Esophagus mucosa (tissue), 1 donor: ENCODE measurements around the gene RAN. TPM values are rescaled to one million over a fixed set of nuclear protein-coding genes. Genes with fewer than 3 reads are reported as not detected.
A peak's percentile ranks its signal among the peaks of the same experiment; 100 is the strongest.
"Not testable (repeated sequence)": the region's sequence is repeated elsewhere in the genome, so short reads cannot be mapped to it uniquely, and the experiment has no call there.

Experiments used
- ATAC-seq: fragments of 200-7000 bp; cut with Tn5 transposase; one replicate; pipeline ENCODE4 v1.9.1; 2020
- total RNA-seq: library from RNA; stranded (reverse); gene quantifications from one replicate; pipeline ENCODE4 v1.2.4, GENCODE V29; 2023
- donor health status: DM: yes; HTN: yes; CAD: no.

Gene RAN
- total RNA-seq, 1 donor from 2014 or later = 693 TPM

GRCh38 chr12:130849561-130850417 lies 22.1 kb upstream of the RAN start:
- ATAC-seq = no peak

GRCh38 chr12:130850418-130851021 lies 21.3 kb upstream of the RAN start:
- no peak for ATAC-seq

DNA sequence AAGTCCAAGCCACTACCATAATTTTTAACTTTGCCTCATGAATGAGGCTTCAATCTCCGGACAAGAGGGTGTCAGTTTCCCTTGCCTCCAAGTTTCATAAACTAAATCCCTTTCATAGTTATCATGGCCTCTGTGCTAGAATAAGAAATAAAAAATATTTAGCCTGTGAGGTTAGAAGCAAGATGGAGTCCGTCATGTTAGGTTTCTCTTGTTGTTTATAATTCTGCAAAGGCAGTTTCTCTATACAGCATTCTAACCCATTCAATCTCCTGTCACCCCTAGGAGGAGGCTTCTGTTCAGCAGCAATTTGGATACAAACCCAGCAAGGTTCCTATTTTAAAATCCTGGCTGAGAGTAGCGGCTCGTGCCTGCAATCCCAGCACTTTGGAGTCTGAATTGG lies 15.8 kb upstream of the RAN start:
- no peak for ATAC-seq

DNA sequence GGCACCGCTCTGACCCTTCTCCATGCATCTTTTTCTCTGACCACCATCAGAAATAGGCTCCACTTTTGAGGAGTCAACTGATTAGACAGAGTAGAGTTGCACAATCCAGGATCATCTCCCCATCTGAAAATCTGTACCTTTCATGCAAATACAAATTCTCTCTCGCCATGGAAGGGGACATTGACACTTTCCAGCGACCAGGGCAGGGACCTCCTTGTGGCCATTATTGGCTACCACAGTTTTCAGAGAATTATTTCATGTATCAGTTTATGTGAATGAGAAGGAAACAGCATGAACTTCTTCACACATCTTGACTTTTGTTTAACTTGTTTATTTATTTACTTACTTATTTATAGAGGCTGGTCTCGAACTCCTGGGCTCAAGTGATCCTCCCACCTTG lies 13.8 kb upstream of the RAN start:
- ATAC-seq = no peak

- no peak for ATAC-seq
These were observed 12.7 kb upstream of the RAN start for GRCh38 chr12:130859161-130859560.

DNA sequence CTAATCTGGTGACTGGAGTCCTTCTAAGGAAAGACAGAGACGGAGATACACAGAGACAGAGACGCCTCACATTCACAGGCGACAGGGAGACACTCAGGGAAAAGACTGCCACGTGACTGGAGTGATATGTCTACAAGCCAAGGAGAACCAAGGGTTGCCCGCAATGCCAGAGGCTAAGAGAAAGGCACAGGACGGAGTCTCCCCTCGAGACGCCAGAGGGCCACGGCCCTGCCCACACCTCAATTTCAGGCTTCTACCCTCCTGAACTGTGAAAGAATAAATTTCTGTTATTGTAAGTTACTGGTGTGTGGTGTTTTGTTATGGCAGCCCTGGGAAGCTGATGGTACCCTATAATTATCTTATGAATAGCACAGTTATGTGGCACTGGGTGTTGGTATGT lies 11.6 kb upstream of the RAN start:
- ATAC-seq = no peak

GRCh38 chr12:130862161-130862560 lies 9.7 kb upstream of the RAN start:
- no peak for ATAC-seq

DNA sequence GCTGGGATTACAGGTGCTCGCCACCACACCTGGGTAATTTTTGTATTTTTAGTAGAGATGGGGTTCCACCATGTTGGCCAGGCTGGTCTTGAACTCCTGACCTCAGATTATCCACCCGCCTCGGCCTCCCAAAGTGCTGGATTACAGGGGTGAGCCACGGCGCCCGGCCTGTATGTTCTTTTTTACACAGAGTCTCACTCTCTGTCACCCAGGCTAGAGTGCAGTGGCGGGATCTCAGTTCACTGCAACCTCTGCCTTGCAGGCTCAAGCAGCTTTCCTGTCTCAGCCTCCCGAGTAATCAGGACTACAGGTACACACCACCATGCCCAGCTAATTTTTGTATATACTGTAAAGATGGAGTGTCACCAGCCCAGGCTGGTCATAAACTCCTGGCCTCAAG lies 9.1 kb upstream of the RAN start:
- ATAC-seq = not testable (repeated sequence)

GRCh38 chr12:130863298-130863697 lies 8.6 kb upstream of the RAN start:
- no peak for ATAC-seq

- ATAC-seq = no peak
These were observed 3.5 kb upstream of the RAN start for GRCh38 chr12:130868412-130868811.

GRCh38 chr12:130870442-130871285 lies 1.2 kb upstream of the RAN start:
- ATAC-seq = peak; percentile 66

DNA sequence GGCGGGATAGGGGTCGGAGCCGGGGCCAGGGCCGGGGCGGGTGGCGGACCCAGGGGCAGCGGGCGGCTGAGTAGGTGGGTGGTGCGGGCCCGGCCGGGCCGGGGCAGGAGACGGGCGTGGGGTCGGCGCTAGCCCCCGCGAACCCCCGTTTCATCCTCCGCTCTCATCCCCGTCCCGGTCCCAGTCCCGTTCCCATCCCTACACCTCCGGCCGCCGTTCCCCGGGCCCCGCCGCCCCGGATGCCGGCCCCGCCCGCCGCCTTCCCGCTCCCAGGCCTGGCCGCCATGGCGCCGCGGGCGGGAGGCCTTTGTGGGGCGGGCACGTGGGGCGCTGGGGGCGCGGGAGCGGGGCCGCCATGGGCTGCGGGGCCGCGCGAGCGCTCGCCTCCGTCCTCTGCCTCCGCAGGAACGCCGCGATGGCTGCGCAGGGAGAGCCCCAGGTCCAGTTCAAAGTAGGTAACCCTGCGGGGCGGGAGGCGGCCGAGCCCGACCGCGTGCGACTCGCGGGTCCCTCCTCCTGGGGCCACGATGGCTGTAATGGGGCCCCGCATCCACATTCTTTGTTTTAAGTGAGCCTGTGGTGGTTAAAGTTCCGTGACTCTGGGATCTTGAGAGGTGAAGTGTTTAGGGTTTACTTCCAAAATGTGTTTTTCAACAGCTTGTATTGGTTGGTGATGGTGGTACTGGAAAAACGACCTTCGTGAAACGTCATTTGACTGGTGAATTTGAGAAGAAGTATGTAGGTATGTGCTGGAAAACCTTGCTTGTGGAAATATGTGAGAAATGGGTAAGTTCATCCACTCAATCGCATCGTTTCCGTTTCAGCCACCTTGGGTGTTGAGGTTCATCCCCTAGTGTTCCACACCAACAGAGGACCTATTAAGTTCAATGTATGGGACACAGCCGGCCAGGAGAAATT lies 572 bp downstream of the RAN start:
- peak; percentile 13 for ATAC-seq

GRCh38 chr12:130873106-130873795 lies 1.4 kb downstream of the RAN start:
- no peak for ATAC-seq

DNA sequence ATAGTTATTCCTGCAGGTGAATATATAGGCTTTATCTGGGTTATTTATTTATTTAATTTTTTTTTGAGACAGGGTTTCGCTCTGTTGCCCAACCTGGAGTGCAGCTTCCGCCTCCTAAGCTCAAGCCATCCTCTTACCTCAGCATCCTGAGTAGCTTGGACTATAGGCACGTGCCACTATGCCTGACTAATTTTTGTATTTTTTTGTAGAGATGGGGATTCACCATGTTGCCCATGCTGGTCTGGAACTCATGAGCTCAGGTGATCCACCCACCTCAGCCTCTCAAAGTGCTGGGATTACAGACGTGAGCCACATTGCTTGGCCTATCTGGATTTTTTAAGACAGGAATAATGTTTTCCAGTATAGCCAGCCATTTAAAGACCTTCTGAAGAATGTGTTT lies 2.0 kb downstream of the RAN start:
- no peak for ATAC-seq

DNA sequence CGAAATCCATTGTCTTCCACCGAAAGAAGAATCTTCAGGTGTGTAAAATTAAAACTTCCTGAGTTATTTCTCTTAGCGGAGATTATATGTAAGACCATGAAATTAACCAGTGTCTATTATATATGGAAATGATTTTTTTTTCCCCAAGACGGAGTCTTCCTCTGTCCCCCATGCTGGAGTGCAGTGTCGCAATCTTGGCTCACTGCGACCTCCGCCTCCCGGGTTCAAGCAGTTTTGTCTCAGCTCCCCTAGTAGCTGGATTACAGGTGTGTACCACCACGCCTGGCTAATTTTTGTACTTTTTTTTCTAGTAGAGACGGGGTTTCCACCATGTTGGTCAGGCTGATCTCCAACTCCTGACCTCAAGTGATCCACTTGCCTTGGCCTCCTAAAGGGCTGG lies 2.8 kb downstream of the RAN start:
- ATAC-seq = no peak

GRCh38 chr12:130875193-130875592 lies 3.3 kb downstream of the RAN start:
- no peak for ATAC-seq

DNA sequence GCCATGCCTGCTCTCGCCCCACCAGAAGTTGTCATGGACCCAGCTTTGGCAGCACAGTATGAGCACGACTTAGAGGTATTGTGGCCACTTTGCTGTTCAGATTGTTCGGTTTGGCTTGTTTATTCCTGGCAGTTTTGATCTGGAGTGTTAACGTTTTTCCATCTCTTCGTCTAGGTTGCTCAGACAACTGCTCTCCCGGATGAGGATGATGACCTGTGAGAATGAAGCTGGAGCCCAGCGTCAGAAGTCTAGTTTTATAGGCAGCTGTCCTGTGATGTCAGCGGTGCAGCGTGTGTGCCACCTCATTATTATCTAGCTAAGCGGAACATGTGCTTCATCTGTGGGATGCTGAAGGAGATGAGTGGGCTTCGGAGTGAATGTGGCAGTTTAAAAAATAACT lies 3.8 kb downstream of the RAN start:
- ATAC-seq = not testable (repeated sequence)

- ATAC-seq = no peak
These were observed 4.4 kb downstream of the RAN start for GRCh38 chr12:130876297-130876696.

GRCh38 chr12:130876758-130877157 lies 4.9 kb downstream of the RAN start:
- no peak for ATAC-seq

- no peak for ATAC-seq
These were observed 5.5 kb downstream of the RAN start for GRCh38 chr12:130877333-130877732.
